Measurements from ENCODE around the gene AMOTL1. TPM values are rescaled to one million over a fixed set of nuclear protein-coding genes. Genes with fewer than 3 reads are reported as not detected.
"Not testable (repeated sequence)": the region's sequence is repeated elsewhere in the genome, so short reads cannot be mapped to it uniquely, and the experiment has no call there.

Gene AMOTL1
- total RNA-seq, 3 donors from 2014 or later (not counting 1 experiment from before 2014, with no cell fraction given): 7.1 to 8.9 (median 8.7) TPM

DNA sequence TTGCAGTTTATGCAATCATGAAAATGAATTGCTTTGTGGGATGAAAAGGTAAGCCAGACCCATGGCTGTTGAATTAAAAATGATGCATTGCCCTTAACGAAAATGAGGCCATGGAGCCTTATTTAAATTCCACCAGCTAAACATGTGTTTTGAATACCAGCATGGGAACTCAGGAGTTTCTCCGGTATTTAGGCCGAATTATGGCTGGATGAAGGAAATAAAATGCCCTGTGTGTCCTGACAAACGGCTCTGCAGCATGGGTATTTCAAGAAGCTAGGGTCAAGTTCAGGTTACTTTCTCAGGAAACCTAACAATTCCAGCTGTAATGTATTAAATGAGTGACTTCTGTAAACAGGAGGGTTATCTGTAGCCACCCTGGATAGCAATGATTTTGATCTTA lies 38.3 kb downstream of the AMOTL1 start:
- Mint-ChIP-seq H3K4me3 (no peak overlapping the region), H3K9me3 (no peaks in the 10 kb centered on the region), H3K4me1 (peaks cover 0 to 4% of the 10 kb centered on the region in 2 donors), H3K27me3 (ENCODE audit: low read depth in 2 of 2) (no peaks in the 10 kb centered on the region), H3K36me3 (no peaks in the 10 kb centered on the region), H3K27ac (no peak overlapping the region)
- ATAC-seq (no peak), DNase-seq (no peak)
- TF ChIP-seq, protein P1, sequence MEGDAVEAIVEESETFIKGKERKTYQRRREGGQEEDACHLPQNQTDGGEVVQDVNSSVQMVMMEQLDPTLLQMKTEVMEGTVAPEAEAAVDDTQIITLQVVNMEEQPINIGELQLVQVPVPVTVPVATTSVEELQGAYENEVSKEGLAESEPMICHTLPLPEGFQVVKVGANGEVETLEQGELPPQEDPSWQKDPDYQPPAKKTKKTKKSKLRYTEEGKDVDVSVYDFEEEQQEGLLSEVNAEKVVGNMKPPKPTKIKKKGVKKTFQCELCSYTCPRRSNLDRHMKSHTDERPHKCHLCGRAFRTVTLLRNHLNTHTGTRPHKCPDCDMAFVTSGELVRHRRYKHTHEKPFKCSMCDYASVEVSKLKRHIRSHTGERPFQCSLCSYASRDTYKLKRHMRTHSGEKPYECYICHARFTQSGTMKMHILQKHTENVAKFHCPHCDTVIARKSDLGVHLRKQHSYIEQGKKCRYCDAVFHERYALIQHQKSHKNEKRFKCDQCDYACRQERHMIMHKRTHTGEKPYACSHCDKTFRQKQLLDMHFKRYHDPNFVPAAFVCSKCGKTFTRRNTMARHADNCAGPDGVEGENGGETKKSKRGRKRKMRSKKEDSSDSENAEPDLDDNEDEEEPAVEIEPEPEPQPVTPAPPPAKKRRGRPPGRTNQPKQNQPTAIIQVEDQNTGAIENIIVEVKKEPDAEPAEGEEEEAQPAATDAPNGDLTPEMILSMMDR (IDR thresholded peaks at IDR 0.05): no peak
- no peaks in the 10 kb centered on the region for H3K4me1 ChIP-seq (ENCODE audit: control insufficient read depth, insufficient read depth, low read length)
- no peaks in the 10 kb centered on the region for H3K36me3 ChIP-seq (ENCODE audit: control insufficient read depth, insufficient read depth, low read length)
- H3K27ac ChIP-seq (ENCODE audit: low read length): no peak overlapping the region
- no peaks in the 10 kb centered on the region for H3K9me3 ChIP-seq (ENCODE audit: control insufficient read depth, insufficient read depth, low read length)
- intact Hi-C loops (cut with micrococcal nuclease): no loop called here
- WGBS (ENCODE audit: insufficient coverage): 86% methylated on average over 4 of the region's 4 CpGs
- H3K4me3 ChIP-seq (ENCODE audit: low read length): no peak overlapping the region
- no peaks in the 10 kb centered on the region for H3K27me3 ChIP-seq (ENCODE audit: control insufficient read depth, insufficient read depth, low read length)

DNA sequence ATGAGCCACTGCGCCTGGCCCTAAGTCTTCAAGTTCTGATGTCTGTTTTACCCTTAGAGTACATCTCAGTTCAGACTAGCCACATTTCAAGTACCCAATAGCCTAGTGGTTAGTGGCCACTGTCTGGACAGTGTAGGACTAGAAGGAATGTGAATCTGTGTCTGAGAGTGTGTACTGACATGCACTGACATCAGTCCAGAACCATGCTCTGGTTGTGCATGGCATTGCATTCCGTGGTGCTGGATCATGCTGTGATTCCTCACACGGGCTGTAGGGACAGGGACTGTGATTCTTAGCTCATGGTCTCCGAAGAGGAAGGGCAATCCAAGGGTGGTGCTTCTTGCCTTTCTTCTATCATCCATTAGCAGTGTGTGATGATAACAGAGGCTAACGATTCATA lies 41.1 kb downstream of the AMOTL1 start:
- Histone ChIP-seq H3K27ac (ENCODE audit: low read length) (no peak overlapping the region), H3K9me3 (ENCODE audit: control insufficient read depth, insufficient read depth, low read length) (no peaks in the 10 kb centered on the region), H3K4me1 (ENCODE audit: control insufficient read depth, insufficient read depth, low read length) (no peaks in the 10 kb centered on the region), H3K36me3 (ENCODE audit: control insufficient read depth, insufficient read depth, low read length) (no peaks in the 10 kb centered on the region), H3K27me3 (ENCODE audit: control insufficient read depth, insufficient read depth, low read length) (no peaks in the 10 kb centered on the region), H3K4me3 (ENCODE audit: low read length) (no peak overlapping the region)
- Mint-ChIP-seq H3K4me3 (no peak overlapping the region), H3K4me1 (no peaks in the 10 kb centered on the region), H3K27me3 (ENCODE audit: low read depth in 2 of 2) (no peaks in the 10 kb centered on the region), H3K27ac (no peak overlapping the region), H3K36me3 (no peaks in the 10 kb centered on the region), H3K9me3 (no peaks in the 10 kb centered on the region)
- 97% methylated on average over 5 of the region's 5 CpGs for WGBS (ENCODE audit: insufficient coverage)
- TF ChIP-seq, protein P1 (IDR thresholded peaks at IDR 0.05): no peak
- intact Hi-C loops (cut with micrococcal nuclease): no loop called here
- ATAC-seq (no peak), DNase-seq (no peak)

DNA sequence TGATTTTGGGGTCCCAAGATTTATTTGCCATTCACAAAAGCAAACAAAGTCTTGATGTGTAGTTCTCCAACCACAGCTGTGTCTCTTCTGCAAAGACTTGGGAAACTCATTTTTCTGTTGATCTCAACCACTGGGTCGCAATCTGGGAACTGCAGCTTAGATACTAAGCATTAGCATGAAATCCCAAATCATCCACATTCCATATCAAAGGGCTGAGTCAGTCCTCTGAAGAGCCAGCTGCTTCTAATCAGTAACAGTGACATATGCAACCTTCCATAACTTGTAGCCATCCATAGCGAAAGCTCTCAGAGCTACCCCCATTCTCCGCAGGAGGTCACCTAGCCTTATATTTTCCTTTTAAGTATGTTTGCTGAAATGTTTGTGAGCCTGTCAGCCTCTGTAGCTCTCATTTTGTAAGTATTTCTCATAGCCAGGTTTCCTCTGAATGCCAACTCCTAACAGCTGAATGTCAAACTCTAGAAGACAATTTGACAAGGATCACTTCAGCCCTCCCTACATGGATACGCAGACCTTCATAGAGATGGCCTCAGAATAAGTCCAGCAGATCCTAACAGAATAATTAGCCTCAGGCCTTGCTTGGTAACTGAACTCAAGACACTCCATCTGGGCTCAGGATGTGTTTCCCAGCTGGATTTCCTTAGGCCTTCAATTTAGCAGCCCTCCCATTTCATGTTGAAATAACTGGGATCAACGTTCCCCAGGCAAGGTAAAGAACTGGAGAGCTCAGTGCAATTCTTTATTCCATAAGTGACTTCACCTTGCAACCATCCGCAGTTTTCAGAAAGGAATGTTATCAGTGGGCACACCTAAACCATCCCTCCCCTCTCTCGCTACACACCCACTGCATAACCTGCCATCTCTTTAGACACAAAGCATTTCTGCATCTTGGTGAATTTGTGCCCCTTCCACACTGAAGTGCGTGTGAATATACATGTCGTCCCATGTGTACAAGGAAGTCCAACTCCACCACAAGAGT lies 44.9 kb downstream of the AMOTL1 start:
- DNase-seq; H3K9me3 Mint-ChIP-seq; intact Hi-C loops (cut with micrococcal nuclease): not testable (repeated sequence)

DNA sequence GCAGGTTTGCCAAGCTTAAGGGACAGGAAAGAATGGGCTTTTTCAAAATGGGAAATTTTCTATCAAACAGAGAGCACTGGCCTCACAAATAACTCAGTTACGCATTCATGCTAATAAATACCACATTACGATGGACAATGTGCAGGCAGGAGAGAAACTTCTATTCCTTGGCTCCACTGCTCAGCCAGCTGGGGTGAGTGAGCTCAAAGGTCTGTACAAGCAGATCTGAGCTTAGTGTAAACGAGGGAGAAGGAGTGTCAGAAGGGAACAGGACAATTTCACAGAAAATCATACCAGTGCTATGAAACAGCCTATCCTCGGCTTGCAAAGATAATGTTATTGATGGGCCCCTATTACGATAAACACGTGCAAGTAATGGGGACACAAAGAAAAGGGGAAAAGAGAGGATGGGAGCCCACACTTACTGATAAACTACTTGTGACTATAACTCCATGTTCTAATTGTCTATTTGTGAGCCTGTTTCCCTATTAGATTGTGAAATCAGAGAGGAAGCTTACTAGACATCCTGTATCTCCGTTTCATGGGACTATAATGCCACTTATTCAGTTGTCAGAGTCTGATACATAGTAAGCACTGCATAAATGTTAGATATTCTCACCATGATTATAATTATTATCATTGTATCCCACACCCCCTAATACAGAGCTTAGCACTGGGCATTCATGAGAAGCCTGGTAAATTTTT lies 46.3 kb downstream of the AMOTL1 start:
- Mint-ChIP-seq H3K9me3 (no peaks in the 10 kb centered on the region), H3K36me3 (no peaks in the 10 kb centered on the region), H3K27me3 (ENCODE audit: low read depth in 2 of 2) (no peaks in the 10 kb centered on the region), H3K4me1 (no peaks in the 10 kb centered on the region), H3K4me3 (no peak overlapping the region), H3K27ac (no peak overlapping the region)
- intact Hi-C loops (cut with micrococcal nuclease): no loop called here
- Histone ChIP-seq H3K27ac (ENCODE audit: low read length) (no peak overlapping the region), H3K36me3 (ENCODE audit: control insufficient read depth, insufficient read depth, low read length) (no peaks in the 10 kb centered on the region), H3K9me3 (ENCODE audit: control insufficient read depth, insufficient read depth, low read length) (no peaks in the 10 kb centered on the region), H3K4me1 (ENCODE audit: control insufficient read depth, insufficient read depth, low read length) (no peaks in the 10 kb centered on the region), H3K27me3 (ENCODE audit: control insufficient read depth, insufficient read depth, low read length) (no peaks in the 10 kb centered on the region), H3K4me3 (ENCODE audit: low read length) (no peak overlapping the region)
- 89% methylated on average over 7 of the region's 7 CpGs for WGBS (ENCODE audit: insufficient coverage)
- no peak for DNase-seq
- ATAC-seq: no peak
- TF ChIP-seq, protein P1 (IDR thresholded peaks at IDR 0.05): no peak

More for the DNA sequence above, 44.9 kb downstream of the AMOTL1 start:
- H3K4me1 ChIP-seq (ENCODE audit: control insufficient read depth, insufficient read depth, low read length); H3K36me3 Mint-ChIP-seq; H3K36me3 ChIP-seq (ENCODE audit: control insufficient read depth, insufficient read depth, low read length); H3K27me3 Mint-ChIP-seq (ENCODE audit: low read depth in 2 of 2); H3K27ac Mint-ChIP-seq; H3K27ac ChIP-seq (ENCODE audit: low read length); H3K4me3 Mint-ChIP-seq; H3K27me3 ChIP-seq (ENCODE audit: control insufficient read depth, insufficient read depth, low read length); H3K4me3 ChIP-seq (ENCODE audit: low read length); ATAC-seq; H3K4me1 Mint-ChIP-seq; H3K9me3 ChIP-seq (ENCODE audit: control insufficient read depth, insufficient read depth, low read length): not testable (repeated sequence)
- 89% methylated on average over 6 of the region's 9 CpGs for WGBS (ENCODE audit: insufficient coverage)
